GM21786 (cell line): Measurements from ENCODE around the gene DGCR2.
"Not testable (repeated sequence)": the region's sequence is repeated elsewhere in the genome, so short reads cannot be mapped to it uniquely, and the experiment has no call there.

ENCODE experiments used
- ATAC-seq: cut with Tn5 transposase; IDR thresholded peaks from one replicate; pipeline ENCODE4 v1.9.1; 2021; ENCODE audit not compliant: unreplicated experiment

Gene DGCR2

GRCh38 chr22:19032898-19033567, 89.2 kb downstream of the DGCR2 start:
- ATAC-seq: not testable (repeated sequence)

GRCh38 chr22:19032156-19032785, 89.9 kb downstream of the DGCR2 start:
- ATAC-seq: not testable (repeated sequence)

DNA sequence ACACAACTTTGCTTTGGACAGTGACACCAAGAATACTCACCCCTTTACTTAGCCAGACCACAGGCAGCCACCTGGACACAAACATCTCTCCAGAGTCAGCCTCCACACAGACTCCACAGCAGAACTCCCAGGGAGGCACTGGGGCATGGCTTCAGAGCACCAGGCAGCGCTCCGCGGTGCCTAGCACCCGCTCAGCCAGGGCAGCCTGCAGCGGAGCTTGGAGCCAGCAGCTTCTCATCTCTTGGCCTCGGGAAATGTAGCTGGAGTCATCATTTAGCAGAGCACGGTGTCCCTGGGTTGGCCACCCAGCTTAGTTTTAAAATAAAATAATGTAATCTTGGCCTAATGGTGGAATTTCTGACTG, 91.3 kb downstream of the DGCR2 start:
- not testable (repeated sequence) for ATAC-seq

GRCh38 chr22:19030226-19030888, 91.9 kb downstream of the DGCR2 start:
- not testable (repeated sequence) for ATAC-seq

- not testable (repeated sequence) for ATAC-seq
Measured at GRCh38 chr22:19029113-19030103, 92.8 kb downstream of the DGCR2 start.

DNA sequence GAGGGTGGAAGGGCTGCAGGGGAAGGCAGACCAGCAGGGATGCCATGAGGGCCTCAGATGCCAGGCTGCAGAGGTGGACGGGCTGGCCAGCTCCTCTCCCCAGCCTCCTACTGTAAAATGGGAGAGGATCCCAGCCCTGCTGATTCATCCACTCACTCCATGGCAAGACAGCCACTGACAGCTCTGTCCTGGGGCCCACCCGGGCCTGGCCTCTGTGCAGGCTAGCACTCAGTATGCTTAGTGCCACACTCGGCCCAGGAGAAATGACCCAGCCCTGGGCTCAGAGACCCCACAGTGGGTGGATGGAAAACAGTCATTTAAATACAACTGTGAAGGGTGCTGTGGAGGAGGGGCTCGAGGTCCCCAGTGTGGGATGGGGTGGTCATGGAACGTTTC, 94.2 kb downstream of the DGCR2 start:
- ATAC-seq: not testable (repeated sequence)

DNA sequence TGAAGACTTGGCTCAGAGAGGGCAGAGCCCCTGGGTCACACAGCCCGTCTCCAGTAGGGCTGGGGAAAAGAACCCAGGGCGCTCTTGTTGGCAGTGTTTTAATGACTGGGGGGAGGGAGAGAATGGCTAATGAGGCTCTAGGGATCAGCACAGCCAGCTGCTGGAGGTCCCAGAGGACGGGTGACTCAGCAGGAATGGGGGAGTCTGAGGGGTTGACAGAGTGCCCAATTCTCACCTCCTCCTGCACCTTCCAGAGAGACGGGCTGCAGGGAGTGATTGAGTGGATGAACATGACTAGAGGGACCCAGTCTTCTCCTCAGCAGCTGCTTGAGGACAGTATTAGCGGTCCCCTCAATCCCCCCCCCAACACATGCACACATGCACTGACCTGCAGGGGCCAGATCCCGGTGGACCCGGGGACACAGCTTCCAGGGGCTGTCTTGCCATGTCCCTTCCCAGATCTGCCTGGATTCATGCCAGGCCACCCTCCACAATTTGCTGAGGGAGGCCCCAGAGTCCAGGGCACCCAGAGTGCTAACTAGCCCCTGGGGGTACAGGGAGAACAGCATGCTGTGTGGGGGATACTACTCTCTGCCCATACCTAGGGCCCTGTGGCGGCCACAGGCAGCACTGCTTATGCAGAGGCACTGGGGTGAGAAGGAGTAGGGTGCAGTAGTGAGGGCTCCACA, 94.7 kb downstream of the DGCR2 start:
- ATAC-seq: not testable (repeated sequence)

GRCh38 chr22:19026080-19026479, 96.1 kb downstream of the DGCR2 start:
- ATAC-seq: not testable (repeated sequence)

DNA sequence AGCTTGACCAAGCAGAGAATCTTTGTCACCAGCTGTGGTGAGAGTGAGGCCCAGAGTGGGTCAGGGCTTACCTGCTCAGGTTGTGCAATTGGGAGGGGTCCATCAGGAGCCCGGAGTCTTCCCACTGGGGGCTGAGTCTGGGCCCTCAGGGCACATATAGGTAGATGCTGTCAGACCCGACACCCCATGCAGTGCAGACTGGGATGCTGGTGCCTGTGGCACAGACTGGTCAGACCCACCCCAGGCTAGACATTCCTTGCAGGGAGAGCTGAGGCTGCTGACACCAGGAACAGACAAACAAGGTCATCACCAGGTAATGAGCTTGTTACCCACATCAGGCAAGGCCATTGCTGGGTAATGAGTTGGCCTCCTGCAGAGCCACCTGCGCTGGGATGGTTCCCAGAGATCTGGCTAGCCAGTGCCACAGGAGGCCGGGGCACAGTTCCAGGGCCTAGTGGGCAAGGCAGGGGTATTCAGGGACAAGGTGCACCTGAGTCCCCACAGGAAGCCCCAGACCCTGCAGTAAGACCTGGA, 97.2 kb downstream of the DGCR2 start:
- ATAC-seq: not testable (repeated sequence)

- not testable (repeated sequence) for ATAC-seq
Measured at GRCh38 chr22:19023931-19024330, 98.3 kb downstream of the DGCR2 start.

DNA sequence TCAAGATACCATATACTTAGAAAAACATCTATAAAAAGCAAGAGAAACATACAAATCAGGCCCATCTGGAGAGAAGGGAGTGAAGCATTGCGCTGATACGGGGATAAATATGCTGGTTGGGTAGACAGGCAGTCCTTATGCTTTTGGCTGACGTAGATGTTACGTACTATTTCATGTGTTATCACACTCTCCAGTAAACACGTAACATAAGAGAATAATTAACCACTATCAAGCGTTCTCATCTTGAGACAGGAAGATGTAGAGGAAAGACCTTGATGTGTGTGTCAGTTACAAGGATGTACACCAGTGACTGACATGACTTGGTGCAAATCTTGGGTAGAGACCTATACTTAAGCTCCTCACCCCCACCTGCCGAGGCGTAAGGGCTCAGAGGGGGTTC, 99.5 kb downstream of the DGCR2 start:
- ATAC-seq: no peak

GRCh38 chr22:19019679-19020032, 102.6 kb downstream of the DGCR2 start:
- no peak for ATAC-seq

DNA sequence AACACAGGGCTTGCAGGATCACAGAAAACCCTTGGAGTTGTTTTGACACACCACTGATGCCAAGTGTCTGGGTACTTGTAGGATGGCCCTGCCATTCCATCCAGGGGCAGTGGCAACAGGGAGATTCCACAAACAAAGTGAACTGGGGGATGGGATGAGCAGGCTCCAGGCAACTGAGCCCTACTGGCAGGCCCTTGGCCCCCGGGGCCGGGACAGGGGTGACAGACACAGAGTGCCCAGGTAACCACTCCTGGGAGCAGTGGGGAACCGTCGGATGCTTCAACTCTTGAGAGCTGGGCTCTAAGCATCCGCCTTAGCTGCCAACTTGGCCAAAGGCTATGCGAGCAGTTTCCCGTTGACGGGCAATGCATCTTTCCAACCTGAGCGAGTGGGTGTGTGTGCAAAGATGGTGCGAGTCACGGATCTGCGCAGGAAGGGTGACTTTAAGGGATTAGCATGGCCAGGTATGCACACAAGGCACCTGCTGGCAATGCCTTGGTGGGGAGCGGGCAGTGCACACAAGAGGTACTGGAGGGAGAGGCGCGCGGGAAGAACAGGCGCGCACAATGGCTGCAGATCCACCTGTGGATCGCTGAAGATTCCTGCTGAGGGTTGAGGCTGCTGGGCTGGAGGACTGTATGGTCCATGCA, 103.1 kb downstream of the DGCR2 start:
- no peak for ATAC-seq

DNA sequence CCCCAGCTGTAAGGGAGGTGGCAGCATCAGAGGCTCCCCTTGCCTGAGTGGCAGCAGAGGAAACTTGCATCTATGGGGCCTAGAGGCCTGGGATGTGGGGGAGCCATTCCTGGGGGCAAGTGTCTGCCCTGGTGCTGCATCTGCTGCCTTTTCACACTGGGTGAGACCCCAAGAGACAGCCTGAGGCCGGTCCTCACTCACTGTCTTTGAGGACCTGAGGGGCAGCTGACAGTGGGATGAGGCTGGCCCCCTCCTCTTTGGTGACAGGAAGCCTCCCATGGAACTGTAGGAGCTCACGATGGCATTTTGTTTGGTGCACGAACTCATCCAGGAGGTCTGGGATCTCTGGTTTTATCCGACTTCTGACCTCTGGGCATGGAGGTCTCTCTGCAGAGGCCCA, 104.0 kb downstream of the DGCR2 start:
- ATAC-seq: no peak

DNA sequence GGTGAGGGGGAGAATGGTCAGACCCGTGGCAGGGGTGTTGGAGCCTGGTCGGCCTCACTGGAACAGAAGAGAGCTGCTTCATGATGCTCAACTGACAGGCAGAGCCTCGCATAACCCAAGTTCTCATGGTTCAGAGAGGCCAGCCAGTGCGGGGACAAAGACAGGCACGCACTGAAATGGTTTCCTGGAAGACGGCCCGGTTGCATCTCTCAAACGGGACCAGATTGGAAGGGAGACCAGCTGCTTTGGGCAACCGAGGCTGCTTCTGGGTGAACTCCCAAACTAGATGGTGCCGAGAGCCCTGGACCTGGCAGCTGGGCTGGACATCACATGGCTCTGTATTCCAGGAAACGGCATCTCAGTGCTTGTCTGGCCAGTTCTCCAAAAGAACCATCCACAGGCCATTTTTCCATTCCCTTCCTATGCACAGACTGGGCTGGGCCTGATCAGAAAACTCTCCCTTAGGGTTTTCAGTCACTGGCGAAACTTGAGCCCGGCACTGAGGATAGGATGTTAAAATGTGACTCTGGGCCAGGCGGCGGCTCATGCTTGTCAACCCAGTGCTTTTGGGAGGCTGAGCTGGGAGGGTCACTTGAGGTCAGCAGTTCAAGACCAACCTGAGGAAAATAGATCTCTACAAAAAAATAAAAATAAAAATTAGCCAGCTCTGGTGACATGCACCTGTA, 106.0 kb downstream of the DGCR2 start:
- ATAC-seq: no peak

- no peak for ATAC-seq
Measured at GRCh38 chr22:19014886-19015285, 107.3 kb downstream of the DGCR2 start.

GRCh38 chr22:19013881-19014598, 108.2 kb downstream of the DGCR2 start:
- not testable (repeated sequence) for ATAC-seq

- ATAC-seq: not testable (repeated sequence)
Measured at GRCh38 chr22:19013411-19013810, 108.8 kb downstream of the DGCR2 start.
